Islet precursor cell (in vitro differentiated cells): ENCODE results near the gene BCLAF3.

ENCODE experiments used
- DNase-seq: peaks from one replicate; pipeline ENCODE4 v3.0.0-alpha.2; 2018

BCLAF3 gene

DNA sequence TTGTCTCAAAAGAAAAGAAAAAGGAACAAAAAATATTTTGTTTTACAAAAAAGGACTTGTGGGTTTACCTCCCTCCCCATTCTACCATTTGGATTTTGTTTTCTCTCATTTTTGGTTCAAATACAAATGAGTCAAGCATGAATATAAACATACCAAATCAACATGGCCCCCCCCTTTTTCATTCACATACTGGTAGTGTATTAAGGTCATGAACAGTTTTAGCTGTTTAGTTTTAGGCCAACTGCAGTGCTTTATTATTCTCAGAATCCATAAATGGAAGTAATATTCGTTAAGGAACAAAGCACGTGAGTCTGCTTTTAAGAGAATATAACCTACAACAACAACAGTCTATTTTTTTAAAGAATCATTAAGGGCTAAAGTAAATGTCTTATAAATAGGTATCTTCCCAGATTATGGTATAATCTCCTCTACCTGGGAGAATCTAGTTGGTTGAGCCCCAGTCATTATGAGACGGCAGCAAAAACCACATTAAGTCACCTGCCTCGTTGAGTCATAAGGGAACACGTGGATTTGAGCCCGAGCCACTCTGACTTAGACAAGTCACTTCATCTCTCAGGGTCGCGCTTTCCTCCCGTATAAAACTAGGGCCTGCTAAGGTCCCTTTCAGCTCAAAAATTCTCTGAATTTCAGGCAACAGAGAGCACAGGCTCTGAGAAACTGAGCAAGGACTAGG is 26.7 kb downstream of the BCLAF3 start:
- no peak for DNase-seq

DNA sequence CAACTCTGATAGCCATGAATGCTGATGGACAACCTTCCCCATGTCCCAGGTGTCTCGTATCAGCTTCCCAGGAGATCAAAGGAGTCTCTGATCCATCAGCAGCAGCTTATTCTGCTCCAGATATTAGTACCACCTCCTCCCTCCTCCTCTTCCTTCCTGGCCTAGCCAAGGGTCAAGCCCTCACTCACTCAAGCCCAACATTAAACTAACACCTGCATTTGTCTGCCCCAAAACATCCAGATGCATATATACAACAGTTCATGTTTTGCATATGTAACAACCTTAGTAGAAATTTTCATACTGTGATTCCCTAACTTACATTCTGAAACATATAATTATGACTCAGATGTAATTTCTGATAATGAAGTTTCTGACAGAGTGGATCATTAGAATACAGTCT is 29.9 kb downstream of the BCLAF3 start:
- no peak for DNase-seq

DNA sequence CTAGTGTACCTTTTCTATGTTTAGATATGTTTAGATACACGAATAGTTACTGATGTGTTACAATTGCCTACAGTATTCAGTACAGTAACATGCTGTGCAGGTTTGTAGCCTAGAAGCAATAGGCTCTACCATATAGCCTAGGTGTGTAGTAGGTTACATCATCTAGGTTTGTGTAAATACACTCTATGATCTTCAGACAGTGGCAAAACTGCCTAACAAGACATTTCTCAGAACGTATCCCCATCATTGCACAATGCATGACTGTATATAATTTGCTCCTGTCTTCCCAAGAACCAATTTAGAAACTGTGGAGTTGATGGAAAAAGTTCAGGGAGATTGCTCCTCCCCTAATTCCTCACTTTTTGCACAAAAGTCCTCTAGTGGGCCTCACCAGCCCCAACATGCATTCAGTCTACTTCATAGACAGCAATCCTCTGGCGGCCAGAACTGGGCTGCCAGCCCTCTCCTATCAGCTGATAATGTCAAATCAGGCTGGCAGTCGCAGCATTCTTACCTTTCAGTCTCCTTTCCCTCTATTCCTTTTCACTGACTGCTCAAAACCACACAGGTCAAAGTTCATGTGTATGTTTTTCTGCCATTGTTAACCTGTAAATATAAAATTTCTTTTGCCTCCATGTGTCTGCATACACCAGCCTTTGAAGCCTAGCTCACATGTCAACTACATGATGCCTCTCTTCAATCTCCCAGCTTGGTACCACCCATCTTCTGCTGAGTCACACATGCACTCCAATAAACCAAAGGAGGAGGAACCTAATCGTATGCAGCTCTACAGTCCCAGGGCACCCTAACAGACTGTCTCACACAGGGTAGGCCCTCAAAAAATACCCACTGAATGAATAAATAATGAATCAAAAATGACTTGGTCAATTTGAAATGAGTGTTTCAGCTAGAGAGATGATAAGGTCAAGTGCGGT is 32.0 kb downstream of the BCLAF3 start:
- DNase-seq, result no peak

DNA sequence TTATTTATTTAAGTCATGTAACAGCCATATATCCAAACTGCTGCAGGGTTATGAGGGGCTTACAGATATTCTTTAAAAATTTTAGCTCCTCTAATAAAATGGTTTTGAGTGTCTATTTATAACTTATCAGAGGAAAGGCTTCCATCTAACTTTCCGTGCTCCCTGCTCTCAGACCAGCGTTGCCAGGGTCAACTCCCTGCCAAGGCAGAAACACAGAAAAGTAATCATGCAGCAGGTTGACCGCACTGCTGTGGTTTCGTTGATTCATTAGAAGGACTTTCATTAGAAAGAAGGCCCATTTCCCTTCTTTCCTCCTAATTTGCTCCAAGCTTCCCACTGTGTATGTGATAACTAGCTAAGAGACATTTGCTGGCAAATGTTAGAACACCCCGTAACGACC is 33.9 kb downstream of the BCLAF3 start:
- no peak for DNase-seq

DNA sequence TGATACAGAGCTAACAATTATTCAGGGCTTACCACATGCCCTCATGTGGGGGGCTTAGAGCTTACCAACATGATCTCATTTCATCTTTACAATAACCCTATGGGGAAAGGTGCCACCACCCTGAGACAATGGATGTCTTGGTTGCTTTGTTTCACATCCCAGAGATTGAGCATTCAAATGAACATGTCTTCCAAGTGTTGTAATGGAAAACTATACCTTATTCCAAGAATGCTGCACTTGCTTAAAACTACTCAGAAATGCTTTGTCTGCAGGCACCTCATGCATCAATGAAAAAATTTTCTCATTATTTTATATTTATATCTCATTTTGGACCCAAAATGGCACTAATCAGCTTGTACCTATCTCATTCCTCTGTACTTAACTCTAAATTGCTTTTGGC is 34.6 kb downstream of the BCLAF3 start:
- DNase-seq, result no peak

DNA sequence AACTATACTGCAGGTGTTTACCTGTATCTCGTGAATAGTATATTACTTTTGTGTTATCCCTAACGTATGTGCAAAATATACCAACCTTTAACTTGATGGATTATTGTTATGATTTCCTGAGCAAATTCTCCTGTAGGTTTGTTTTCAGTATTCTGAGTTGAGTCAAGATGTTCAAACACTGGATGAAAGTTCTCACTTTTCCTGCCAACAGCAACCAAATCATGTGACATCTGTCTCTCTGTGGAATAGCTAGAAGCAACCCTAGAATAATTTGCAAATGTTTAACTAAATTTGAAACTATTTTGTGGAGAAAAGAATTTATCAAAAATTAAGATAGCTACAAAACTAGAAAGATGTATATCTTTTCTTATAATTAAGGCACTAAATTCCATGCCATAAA is 35.6 kb downstream of the BCLAF3 start:
- no peak for DNase-seq

DNA sequence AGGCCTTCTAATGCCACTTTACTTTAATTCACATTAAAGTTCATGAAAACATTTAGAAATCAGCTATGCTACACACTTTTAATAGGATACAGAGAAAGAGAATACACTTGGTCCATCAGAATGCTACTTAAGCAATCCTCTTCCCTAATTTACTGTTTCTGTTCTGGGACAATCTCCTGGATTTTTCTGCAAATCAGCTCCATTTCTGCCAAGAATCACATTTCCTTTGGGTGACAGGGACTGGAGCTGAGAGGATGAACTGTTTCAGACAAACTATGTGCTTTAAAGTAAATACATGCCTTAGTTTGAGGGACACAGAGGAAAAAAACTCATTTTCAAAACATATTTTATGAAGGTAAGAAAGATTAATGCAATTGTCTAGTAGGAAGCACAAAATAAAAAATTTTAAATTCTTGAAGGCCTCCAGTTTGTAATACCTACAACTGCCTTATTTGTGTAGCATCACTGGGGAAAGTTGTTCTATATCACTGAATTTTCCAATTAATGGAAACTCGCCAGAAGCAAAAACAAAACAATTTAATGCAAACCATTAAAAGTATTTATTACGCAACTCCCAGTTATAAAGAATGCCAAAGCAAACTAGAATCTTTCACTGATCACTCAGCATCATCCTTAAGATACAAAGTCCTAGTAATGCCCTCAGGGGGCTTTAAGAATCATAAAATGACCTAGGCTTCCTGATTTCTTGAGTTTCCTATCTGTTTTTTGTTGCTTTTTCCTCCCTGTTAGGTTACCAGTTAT is 36.3 kb downstream of the BCLAF3 start:
- no peak for DNase-seq

DNA sequence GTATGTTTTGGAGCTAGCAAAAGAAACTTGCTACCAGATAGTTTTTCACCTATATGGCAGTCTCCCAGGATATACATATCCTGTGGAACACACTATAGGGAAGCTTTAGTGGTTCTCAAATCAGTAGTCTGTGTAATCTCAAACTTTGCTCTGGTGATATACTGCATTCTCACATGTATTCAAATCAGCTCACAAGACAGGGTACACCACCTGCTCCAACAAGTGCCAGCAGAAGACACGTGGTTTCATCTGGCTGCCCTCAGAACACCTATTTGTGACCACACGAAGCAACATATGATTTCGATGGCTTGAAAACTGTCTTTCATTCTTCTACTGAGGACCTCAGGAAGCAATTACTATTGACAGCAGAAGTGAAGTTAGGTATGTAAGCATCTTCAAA is 37.7 kb downstream of the BCLAF3 start:
- DNase-seq, result no peak

DNA sequence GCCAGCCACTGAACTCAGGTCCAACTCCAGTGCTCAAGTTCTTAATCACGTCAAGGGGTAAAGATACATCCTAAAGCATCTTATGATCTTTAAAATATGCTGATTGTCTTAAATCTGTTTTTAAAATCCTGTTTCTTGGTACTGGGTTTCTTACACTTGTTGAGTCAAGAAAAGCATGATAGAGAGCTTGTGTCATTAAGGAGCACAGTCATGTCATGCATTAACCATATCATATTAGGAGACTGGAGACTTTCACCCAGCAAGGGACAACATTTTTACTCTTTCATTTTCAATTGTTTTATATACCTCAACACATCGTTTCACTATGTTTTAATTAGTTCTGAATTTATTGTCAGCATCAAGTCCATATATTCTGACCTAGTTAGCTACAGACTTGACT is 41.5 kb downstream of the BCLAF3 start:
- no peak for DNase-seq

DNA sequence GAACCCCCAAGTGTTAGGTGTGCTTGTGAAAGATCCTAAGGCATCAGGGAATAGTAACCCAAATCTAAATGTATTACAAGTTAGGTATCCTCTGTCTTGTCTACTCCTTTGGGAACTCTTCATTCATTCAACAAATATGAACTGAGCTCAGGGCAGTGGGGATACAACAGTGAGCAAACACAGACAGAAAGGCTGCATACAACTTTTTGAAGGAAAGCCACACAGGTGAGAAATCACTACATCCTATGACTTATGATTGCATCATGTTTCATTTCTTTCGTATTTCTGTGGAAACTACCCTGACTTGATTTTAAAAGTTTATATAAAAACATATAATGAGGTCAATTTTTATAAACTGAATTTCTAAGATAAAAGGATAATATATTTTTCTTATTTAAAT is 43.2 kb downstream of the BCLAF3 start:
- no peak for DNase-seq
